ENCODE results near the gene RRAGC. TPM values are rescaled to one million over a fixed set of nuclear protein-coding genes. Genes with fewer than 3 reads are reported as not detected.

The RRAGC gene
- total and polyA plus RNA-seq, 9 of the 15 experiments (the other 6 are each of a cell fraction or from before 2014, with no cell fraction given) = 3.9 to 16.9 (median 10.9) TPM

- TF ChIP-seq THAP12 (CRISPR knock-in tag; IDR thresholded peaks at IDR 0.05) (peak; percentile 57), CC2D1A (IDR thresholded peaks at IDR 0.05) (no peak), ZNF586 (CRISPR knock-in tag; conservative IDR thresholded peaks at IDR 0.05) (no peak), NEUROD1 (IDR thresholded peaks at IDR 0.05; ENCODE audit: borderline replicate concordance, low read depth, low read length, partially characterized antibody) (peak; percentile 75), E2F8 (IDR thresholded peaks at IDR 0.05; ENCODE audit: low read depth, partially characterized antibody) (peak; percentile 25), MITF (IDR thresholded peaks at IDR 0.05) (peak; percentile 100), OTX1 (CRISPR knock-in tag; IDR thresholded peaks at IDR 0.05) (peak; percentile 68; the same call in 1 of the 2 replicates), SRSF3 (IDR thresholded peaks at IDR 0.05; ENCODE audit: insufficient read depth, low read length) (no peak), ZC3H8 (IDR thresholded peaks at IDR 0.05) (no peak), NRF1 (conservative IDR thresholded peaks at IDR 0.05 in 1 of 2, IDR thresholded peaks at IDR 0.05 in 1 of 2) (peak in 1 of 2 experiments; percentile 38; a peak in 2 of 4 replicates), MYC (IDR thresholded peaks at IDR 0.05; ENCODE audit: low read depth, low read length) (peak; percentile 94), MYC (CRISPR knock-in tag; IDR thresholded peaks at IDR 0.05; ENCODE audit: borderline replicate concordance, low read depth) (peak; percentile 24; the same call in 1 of the 2 replicates), VEZF1 (CRISPR knock-in tag; IDR thresholded peaks at IDR 0.05) (peak; percentile 100), TFAP4 (CRISPR knock-in tag; IDR thresholded peaks at IDR 0.05; ENCODE audit: borderline replicate concordance) (peak; percentile 96), KLF13 (tag; IDR thresholded peaks at IDR 0.05; ENCODE audit: borderline replicate concordance, low read depth) (peak; percentile 76), ZNF436 (CRISPR knock-in tag; IDR thresholded peaks at IDR 0.05) (peak; percentile 35; the same call in 1 of the 2 replicates)
Observed at GRCh38 chr1:38859561-38860453, at the start of gene RRAGC (continued).
